GM04504 (cell line): Measurements from ENCODE around the gene CCL17.
"Not testable (repeated sequence)": the region's sequence is repeated elsewhere in the genome, so short reads cannot be mapped to it uniquely, and the experiment has no call there.

Source experiments
- DNase-seq: peaks from one replicate; pipeline ENCODE4 v3.0.0-alpha.2; 2012; ENCODE audit warnings: low read depth

CCL17 gene

DNA sequence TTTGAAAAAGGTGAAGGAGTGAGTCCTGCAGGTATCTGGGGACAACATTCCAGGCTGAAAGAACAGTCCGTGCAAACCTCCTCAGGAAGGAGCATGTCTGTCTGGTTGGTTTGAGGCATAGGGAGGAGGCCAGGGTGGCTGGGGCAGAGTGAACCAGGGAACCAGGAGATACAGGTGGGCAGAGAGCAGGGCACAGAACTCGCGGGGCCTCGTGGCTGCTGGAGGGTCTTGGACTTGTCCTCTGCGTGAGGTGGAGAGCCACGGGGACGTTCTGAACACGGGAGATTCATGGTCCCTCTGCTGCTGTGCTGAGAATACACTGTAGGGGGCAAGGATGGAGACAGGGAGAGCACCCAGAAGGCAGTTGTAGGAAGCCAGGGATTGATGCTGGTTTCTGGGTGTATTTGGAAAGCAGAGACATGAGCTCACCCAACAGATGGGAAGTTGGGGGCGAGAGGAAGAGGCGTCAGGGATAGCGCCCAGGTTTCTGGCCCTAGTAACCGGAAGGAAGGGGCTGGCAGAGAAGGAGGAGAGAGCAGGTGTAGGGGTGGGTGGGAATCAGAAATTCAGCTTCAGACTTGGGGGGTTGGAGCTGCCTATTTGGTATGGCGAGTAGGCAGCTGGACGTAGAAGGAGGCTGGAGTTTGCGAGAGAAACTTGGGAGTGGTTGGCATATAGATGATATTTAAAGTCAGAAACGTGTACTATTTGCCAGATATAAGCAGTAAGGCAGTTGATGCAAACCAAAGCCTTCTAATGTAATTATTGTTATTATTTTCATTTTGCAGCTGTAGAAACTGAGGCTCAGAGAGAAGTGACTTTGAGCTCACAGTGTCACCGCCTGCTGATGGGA is at the start of gene CCL17:
Gene CCL17 (plus strand): TSS at position 803 of the 853 bp plus-strand sequence. CDS start 9,166 bp downstream, outside the sequence.
- DNase-seq = no peak

DNA sequence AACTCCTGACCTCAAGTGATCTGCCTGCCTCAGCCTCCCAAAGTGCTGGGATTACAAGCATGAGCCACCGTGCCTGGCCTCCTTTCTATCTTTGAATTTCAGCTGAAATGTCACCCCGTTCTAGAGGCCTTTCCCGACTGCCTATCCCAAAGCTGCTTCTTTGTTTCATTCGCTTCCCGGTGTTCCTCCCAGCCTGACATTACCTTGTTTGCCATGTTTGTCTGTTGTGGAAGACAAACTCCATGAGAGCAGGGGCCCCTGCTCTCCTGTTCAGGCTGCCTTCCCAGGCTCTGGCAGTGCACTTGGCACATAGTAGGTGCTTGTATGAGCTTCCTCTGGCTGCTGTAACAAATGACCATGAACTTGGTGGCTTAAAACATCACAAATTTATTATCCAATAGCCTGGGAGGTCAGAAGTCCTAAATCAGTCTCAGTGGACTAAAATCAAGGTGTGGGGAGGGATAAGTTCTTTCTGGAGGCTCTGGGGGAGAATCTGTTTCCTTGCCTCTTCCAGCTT is 48.6 kb upstream of the CCL17 start:
- no peak for DNase-seq

DNA sequence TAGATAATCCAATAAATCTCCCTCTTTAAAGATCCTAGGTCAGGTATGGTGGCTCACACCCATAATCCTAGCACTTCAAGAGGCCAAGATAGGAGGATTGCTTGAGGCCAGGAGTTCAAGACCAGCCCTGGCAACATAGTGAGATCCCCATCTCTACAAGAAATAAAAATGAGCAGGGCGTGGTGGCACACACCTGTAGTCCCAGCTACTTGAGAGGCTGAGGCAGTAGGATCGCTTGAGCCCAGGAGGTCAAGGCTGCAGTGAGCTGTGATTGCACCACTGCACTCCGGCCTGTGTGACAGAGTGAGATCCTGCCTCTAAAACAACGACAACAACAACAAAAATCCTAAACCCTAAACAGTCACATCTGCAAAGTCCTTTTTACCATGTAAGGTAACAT is 48.0 kb upstream of the CCL17 start:
- no peak for DNase-seq

DNA sequence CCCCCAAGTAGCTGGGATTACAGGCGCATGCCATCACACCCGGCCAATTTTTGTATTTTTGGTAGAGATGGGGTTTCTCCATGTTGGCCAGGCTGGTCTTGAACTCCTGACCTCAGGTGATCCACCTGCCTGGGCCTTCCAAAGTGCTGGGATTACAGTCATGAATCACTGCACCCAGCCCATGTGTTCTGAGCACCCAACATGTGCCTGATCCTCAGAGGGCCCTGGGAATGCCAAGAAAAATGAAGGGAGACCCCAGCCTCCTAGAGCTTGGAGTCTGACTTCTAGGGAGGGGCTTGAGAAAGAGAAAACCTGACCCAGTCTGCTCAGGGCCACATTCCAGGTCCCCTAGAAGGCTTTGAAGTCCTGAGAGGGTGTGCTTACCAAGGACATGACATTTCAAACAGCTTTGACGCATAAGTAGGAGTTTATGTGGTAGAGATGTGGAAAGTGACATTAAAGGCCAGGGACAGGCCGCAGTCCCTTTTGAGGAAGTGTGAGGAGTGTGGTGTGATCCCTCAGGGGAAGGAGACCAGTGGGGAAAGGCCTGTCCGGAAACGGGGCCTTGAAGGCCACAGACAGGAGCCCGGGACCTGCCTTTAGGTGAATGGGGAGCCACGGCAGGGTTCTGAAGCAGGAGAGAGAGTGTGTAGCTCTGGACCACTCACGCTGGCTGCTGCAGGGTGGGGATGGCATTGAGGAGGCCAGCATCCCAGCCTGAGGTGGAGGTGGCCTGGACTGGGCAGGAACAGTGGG is 47.1 kb upstream of the CCL17 start:
- DNase-seq = no peak

DNA sequence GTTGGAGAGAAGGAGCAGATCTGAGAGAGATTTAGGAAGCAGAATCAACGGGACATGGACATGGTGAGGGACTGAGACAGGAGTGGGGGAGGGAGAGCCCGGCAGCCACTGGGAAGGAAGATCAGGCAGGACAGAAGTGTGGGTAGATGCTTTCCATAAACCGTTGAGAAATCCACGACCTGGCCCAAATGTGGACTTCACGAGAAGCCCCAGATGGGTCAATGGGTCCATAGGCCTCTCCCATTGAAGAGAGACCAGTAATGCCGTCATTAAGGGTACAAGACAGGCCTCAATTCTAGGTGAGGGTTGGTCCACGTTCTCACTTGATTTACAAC is 46.5 kb upstream of the CCL17 start:
- no peak for DNase-seq

DNA sequence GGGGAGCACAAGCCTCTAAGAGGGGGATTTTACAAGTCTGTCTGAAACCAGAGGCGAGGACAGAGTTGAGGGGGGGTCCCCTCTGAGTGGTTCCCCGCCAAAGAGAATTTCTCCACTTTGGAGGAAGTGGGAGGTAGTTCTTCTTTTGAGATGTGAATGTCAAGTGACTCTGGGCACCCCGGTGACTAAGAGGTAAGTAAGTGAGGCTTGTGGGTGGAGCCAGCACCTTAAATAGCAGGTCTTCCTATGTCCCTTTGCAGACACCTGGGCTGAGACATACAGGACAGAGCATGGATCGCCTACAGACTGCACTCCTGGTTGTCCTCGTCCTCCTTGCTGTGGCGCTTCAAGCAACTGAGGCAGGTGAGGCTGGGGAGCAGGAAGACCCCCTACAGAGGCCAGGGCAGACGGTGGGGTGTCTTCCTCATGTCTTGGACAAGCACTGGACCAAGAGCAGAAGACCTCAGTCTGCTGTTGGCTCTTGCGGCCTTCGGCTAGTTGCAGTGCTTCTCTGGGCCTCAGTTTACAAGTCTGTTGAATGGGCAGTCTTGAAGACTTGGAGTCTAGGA is 46.0 kb upstream of the CCL17 start, which contains the start of gene CCL22:
Gene CCL22 (plus strand): TSS at position 257 of the 569 bp plus-strand sequence. CDS start 34 bp downstream, at position 291.
- no peak for DNase-seq

DNA sequence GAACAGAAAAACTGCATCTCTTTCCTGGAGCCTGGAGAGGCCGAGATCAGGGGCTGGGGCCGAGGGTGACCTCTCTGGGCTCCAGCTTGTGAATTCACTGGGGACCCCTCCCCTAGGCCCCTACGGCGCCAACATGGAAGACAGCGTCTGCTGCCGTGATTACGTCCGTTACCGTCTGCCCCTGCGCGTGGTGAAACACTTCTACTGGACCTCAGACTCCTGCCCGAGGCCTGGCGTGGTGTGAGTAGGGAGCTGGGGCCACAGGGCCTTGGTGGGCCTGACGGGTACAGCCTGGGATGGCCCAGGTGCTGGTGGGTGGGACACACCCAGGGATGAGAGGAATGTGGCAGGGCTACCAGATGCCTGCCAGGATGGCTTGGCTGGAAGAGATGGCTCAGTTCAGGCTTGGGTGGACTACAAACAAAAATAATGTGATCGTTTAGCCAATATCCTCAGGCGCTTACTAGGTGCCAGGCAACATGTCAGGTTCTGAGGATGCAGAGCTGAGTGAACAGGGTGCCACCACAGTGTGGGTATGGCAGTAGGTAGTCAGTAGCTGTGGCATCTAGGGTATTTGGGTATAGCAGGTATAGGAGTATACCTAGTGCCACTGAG is 44.1 kb upstream of the CCL17 start:
- DNase-seq = no peak

DNA sequence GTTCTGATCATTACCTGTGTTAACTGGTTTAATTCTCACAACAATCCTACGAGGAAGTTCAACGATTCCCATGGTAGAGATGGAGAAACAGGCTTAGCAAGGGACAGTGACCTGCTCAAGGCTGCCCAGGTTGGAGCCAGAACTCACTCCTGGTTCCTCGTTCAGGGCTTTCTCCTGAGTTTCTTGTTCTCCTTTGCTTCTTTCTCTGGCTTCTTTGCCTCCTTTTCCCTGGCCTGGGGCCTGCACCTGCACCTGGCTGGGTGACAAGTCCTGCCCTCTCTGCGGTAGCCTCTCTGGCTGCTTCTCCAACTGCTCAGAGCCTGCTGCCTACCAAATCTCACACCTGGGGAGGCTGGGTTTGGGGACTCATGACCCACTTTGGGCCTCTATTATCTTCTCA is 43.2 kb upstream of the CCL17 start:
- DNase-seq = no peak

DNA sequence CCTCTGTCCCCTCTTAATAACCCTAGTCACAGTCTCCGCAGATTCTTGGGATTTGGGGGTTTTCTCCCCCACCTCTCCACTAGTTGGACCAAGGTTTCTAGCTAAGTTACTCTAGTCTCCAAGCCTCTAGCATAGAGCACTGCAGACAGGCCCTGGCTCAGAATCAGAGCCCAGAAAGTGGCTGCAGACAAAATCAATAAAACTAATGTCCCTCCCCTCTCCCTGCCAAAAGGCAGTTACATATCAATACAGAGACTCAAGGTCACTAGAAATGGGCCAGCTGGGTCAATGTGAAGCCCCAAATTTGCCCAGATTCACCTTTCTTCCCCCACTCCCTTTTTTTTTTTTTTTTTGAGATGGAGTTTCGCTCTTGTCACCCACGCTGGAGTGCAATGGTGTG is 40.4 kb upstream of the CCL17 start:
- no peak for DNase-seq

DNA sequence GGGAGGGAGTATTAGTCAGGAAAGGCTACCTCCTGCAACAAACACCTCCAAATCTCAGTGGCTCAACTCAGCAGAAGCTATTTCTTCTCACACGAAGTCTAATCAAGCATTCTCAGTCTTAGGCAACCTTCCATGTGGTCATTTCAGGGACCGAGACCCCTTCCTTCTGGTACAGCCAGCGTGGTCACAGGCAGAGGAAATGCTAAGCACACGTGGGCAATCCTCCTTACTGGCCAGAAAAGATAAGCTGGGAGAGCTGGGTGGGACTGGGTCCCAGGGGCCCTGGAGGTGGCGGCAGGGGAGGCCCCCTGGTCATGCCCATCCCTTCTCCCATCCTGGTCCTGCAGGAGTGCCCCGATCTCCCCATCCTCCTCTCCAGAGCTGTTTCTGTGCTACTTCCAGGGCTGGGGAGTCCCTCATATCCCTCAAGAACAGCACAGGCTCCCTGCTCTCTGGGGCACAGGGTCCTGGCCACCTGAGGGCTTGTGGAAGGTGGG is 38.0 kb upstream of the CCL17 start:
- DNase-seq = no peak

DNA sequence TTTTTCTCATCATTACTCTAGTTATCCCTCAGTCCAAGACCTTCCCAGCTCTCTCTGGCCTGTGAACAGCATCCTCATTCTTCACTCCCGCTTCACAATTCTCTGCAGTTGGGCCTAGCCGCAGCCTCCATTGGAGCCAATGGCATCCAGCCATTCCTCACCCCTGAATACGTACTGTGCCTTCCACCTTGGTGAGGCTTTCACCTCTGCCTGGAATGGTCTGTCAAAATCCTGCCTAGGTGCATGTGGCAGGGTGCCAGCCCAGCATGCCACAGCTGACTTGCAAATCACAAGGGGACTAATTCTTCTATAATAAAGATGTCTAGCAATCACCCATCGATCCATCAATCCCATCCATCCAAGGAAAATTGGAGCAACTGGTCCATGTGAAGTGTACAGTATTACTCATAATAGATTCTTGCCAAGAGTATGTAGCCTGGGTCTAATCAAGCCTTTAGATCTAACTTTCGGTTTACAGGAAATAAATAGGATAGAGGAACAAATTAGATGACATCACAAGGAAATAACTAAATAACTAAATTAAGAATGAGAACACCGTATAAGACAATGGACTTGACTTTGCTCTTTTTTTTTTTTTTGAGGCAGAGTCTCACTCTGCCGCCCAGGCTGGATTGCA is 37.3 kb upstream of the CCL17 start:
- DNase-seq = no peak

DNA sequence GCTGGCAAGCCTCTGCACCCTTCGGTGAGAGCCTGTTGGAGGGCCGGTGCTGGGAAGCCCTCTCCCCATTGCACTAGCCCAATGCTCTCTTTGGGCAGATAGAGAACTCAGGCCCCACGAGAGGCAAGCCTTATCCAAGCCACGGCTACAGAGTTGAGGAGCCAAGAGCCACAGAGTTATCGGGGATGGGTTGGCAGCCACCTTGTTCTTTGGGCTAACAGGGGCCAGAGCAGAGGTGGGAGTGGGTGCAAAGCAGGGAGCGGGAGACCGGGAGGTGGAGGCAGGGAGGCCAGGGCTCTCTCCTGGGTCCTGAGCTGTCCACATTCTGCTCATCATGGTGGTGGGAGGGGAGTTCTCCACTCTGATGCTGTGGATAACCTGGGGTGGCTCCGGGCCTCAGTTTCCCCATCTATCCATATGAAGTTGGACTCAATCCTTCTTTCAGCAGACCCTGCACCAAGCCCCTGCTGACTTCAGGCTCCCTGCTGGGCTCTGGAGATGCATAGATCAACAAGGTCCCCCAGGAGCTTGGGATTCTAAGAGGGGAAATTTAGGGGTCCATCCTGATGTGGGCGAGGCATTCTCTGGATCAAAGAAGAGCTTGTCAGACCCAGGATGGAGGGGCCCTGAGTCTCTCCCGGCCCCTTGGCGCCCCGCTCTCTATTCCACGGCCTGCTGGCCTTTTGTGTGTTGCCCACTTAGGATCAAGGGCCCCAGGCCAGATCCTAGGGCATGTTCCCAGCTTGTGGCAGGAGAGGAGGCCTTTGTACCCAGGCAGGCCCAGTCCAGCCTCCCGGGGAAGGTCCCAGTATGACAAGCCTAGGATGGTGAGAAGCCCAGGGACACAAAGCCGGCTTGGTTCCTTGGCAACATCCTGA is 32.8 kb upstream of the CCL17 start:
- DNase-seq = no peak

DNA sequence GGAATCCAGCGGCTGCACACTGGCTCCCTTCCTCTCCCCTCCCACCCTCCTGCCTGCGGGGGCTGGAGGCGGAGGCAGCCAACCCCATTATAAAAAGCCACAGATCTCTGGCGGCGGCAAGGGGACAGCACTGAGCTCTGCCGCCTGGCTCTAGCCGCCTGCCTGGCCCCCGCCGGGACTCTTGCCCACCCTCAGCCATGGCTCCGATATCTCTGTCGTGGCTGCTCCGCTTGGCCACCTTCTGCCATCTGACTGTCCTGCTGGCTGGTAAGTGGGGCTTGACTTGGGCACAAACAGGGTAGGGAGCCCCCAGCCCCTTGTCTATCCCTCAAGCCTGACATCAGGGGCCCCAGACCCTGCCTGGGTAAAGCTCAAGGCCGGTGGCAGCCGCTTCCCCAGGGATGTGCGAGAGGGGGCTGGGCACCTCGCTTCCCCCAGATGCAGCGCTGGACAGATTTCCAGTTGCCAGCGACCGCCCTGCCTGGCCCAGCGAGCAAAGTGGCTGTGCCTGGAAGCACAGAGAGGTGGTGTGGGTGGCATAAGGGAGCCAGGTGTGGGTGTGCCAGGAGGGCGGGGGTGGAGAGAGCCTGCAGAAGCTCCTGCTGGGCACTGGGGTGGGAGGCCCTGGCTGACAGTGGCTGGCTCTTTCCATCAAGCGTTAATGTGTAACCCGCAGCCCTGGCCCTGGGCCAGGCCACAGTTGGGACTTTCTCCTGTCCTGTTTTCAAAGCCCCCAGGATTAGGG is 32.0 kb upstream of the CCL17 start, which contains the start of gene CX3CL1:
Gene CX3CL1 (plus strand): TSS at position 119 of the 745 bp plus-strand sequence. CDS start 79 bp downstream, at position 198.
- no peak for DNase-seq

DNA sequence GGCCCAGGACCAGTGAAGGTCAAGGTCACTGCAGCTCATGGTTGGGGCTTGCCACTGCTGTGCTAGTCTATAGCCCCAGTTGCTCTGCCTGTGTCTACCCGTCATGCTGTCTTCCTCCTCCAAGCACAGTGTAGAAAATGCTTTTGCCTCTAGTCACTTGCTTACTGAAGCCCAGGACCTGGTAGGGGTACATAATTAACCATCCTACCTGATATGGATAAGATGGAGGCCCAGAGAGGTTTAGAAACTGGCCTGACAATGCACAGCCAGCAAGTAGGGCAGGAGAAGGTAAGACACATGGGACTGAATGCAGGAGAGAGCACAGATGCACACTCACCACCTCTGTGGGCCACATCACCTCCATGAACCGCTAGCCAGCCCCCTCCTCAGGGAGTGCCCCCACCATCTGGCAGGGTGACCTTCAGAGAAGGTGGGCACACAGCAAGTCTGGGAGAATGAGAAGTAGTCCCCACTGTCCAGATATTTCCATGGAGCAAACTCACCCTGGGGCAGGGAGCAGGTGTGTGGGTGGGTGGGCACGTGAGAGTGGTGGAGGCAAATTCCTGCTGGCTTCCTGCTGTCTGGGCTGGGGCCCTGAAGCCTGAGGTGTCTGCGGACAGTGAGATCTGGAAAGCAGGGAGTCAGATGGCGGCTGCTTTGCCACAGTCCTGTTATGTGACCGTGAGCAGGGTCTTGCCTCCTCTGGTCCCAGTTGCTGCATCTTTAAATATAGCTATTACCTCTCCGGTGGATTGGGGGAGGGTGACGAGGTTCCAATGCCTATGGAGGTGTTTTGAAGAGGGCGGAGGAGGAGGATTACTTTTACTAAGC is 31.2 kb upstream of the CCL17 start:
- DNase-seq = no peak

DNA sequence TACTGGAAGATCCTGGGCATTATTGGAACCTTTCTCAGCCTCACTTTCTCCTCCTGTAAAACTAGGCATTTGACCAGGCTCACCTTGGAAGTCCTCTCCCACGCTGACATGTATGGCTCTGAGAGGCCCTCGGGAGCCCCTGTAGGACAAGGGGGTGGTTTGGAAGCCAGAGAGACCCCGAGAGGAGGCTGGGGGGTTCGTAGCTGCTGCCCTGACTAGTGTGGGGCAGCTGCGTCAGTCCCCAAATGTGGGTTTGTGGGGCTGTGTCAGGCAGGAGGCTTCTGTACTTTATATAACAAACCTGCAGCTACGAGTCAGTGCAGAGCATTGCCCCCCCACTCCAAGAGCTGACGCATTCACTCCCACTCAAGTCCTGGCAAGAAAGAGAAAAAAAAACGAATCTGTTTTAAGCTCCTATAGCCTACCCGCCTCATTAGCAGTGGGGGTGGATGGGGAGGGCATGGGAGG is 30.5 kb upstream of the CCL17 start:
- DNase-seq = no peak

DNA sequence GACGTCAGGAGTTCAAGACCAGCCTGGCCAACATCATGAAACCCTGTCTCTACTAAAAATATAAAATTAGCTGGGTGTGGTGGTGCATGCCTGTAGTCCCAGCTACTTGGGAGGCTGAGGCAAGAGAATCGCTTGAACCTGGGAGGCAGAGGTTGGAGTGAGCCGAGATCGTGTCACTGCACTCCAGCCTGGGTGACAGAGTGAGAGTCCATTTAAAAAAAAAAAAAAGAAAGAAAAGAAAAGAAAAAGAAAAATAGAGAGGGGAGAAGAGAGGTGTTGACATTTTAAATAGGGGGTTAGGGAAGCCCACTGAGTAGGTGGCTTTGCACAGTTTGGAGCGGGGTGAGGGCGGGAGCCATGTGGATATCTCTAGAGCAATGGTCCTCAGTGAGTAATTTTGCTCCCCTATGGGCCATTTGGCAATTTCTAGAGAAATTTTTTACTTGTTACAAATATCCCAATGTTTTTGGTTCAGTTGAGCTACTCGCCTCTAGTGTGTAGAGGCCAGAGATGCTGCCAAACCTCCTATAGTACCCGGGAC is 29.6 kb upstream of the CCL17 start:
- not testable (repeated sequence) for DNase-seq

DNA sequence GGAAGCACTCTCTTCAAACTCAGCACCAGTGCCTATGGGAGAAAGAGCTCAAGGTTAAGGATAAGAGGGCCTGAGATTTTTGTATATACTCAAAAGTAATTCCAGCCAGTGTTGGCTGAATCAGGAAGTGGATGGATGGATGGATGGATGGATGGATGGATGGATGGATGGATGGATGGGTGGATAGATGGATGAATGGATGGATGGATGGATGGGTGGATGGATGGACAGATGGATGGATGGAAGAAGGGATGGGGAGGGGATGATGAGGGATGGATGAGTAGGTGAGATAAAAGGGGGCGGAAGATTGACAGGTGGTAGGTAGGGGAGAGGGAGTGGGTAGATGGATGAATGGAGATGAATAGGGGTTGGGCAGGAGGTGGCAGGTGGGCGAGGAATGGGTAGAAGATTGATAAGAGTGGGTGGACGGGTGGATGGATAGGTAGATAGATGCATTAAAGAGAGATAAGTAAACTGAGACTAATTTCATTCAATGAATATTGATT is 28.2 kb upstream of the CCL17 start:
- DNase-seq = no peak
